Stimulated activated CD8-positive, alpha-beta memory T cell treated with anti-CD3 and anti-CD28 coated beads, Interleukin-15, amount 100 ng/mL, for 4 hours (primary cell): Measurements from ENCODE around the gene TRAP1.

Experiments used
- DNase-seq, 2 donors: peaks; one replicate each; pipeline ENCODE4 v3.0.0-alpha.2; 2020; ENCODE audit warnings: low read depth in 2 of 2

Gene TRAP1

GRCh38 chr16:3651461-3652372, 65.6 kb downstream of the TRAP1 start:
- DNase-seq = no peak

- no peak for DNase-seq
Measured at GRCh38 chr16:3650631-3651265, 66.6 kb downstream of the TRAP1 start.

- no peak for DNase-seq
Measured at GRCh38 chr16:3646348-3646920, 70.9 kb downstream of the TRAP1 start.

GRCh38 chr16:3645504-3646347, 71.6 kb downstream of the TRAP1 start:
- DNase-seq = no peak

- DNase-seq = no peak
Measured at GRCh38 chr16:3645108-3645503, 72.2 kb downstream of the TRAP1 start.

- no peak for DNase-seq
Measured at GRCh38 chr16:3643095-3643730, 74.1 kb downstream of the TRAP1 start.

- no peak for DNase-seq
Measured at GRCh38 chr16:3642397-3643094, 74.8 kb downstream of the TRAP1 start.

GRCh38 chr16:3641801-3642396, 75.4 kb downstream of the TRAP1 start:
- DNase-seq = no peak

GRCh38 chr16:3640632-3641501, 76.5 kb downstream of the TRAP1 start:
- no peak for DNase-seq

- DNase-seq = no peak
Measured at GRCh38 chr16:3640207-3640606, 77.1 kb downstream of the TRAP1 start.

- no peak for DNase-seq
Measured at GRCh38 chr16:3638916-3639644, 78.2 kb downstream of the TRAP1 start.

GRCh38 chr16:3637371-3637923, 79.9 kb downstream of the TRAP1 start:
- DNase-seq = no peak

- no peak for DNase-seq
Measured at GRCh38 chr16:3625911-3626732, 91.2 kb downstream of the TRAP1 start.

- no peak for DNase-seq
Measured at GRCh38 chr16:3625331-3625730, 92.0 kb downstream of the TRAP1 start.

GRCh38 chr16:3623642-3624041, 93.7 kb downstream of the TRAP1 start:
- no peak for DNase-seq

GRCh38 chr16:3618769-3619141, 98.6 kb downstream of the TRAP1 start:
- no peak for DNase-seq
